ENCODE results near the gene RNF5. TPM values are rescaled to one million over a fixed set of nuclear protein-coding genes. Genes with fewer than 3 reads are reported as not detected.

Gene RNF5
- total and polyA plus RNA-seq, 10 of the 15 experiments (the other 5 are each of a cell fraction or from before 2014, with no cell fraction given): 31.4 to 114 (median 62.8) TPM

- CTCF ChIA-PET: interaction anchor here (1.4 kb wide), 1 partner anchor 24 kb away, joined by 5 read pairs; no protein-coding TSS in a partner anchor
- FAIRE-seq: no peak
- H3K9ac ChIP-seq (ENCODE audit: control insufficient read depth, insufficient read depth, low read length): no peak overlapping the region
- intact Hi-C loops (cut with micrococcal nuclease; ENCODE audit: unreplicated experiment) (no loop called here), in situ Hi-C loops (cut with MboI) (no loop called here)
- H2AFZ ChIP-seq (ENCODE audit: control insufficient read depth, low read depth, low read length): no peak overlapping the region
- H3K4me3 ChIP-seq: no peak overlapping the region
- DNase-seq (ENCODE audit: low read depth, low spot score): no peak
- H3K4me1 ChIP-seq (ENCODE audit: control insufficient read depth, insufficient read depth, low read length): peaks cover 7% of the 10 kb centered on the region; the same call in 1 of the 2 replicates
- RAD21 ChIA-PET (ENCODE audit: unreplicated experiment): no interaction called here
- H3K27ac ChIP-seq (ENCODE audit: control insufficient read depth, insufficient read depth): no peak overlapping the region
- no peak overlapping the region for H3K4me2 ChIP-seq (ENCODE audit: control insufficient read depth, insufficient read depth)
- no peaks in the 10 kb centered on the region for H3K27me3 ChIP-seq (replicated peaks in 1 of 2; ENCODE audit: control insufficient read depth in 2 of 2, insufficient read depth in 2 of 2, low read length in 1 of 2)
- no peak for ATAC-seq
- SMC1A ChIA-PET (ENCODE audit: uncharacterized antibody, unreplicated experiment): no interaction called here
- no peaks in the 10 kb centered on the region for H3K9me3 ChIP-seq (replicated peaks; ENCODE audit: control insufficient read depth, insufficient read depth, low read length)
- H4K20me1 ChIP-seq (ENCODE audit: control insufficient read depth, insufficient read depth): no peaks in the 10 kb centered on the region
- no peak for TF ChIP-seq NFXL1 (IDR thresholded peaks at IDR 0.05; ENCODE audit: borderline replicate concordance)
- TF ChIP-seq ZBTB40 (IDR thresholded peaks at IDR 0.05; ENCODE audit: borderline replicate concordance): no peak
- TF ChIP-seq STAT1 (conservative IDR thresholded peaks at IDR 0.05): no peak
- no peak for TF ChIP-seq MYC (IDR thresholded peaks at IDR 0.05; ENCODE audit: insufficient read depth, insufficient read length, insufficient replicate concordance, low read length, severe bottlenecking)
- TF ChIP-seq BCLAF1 (IDR thresholded peaks at IDR 0.05): no peak
- no peak for TF ChIP-seq POLR2AphosphoS5 (IDR thresholded peaks at IDR 0.05; ENCODE audit: low read length)
- TF ChIP-seq NR2C1 (IDR thresholded peaks at IDR 0.05): no peak
- TF ChIP-seq CTCF (IDR thresholded peaks at IDR 0.05 in 2 of 3, conservative IDR thresholded peaks at IDR 0.05 in 1 of 3; ENCODE audit: control insufficient read depth in 2 of 3, extremely low read depth in 1 of 3, insufficient read depth in 1 of 3, low read depth in 3 of 3, low read length in 3 of 3): no peak
- no peak for TF ChIP-seq ZNF274 (IDR thresholded peaks at IDR 0.05; ENCODE audit: insufficient read depth, insufficient read length)
- TF ChIP-seq SKIL (IDR thresholded peaks at IDR 0.05; ENCODE audit: low read depth, poor library complexity, severe bottlenecking): no peak
- TF ChIP-seq RAD21 (IDR thresholded peaks at IDR 0.05; ENCODE audit: insufficient read depth, low read depth, low read length): no peak
- no peak for TF ChIP-seq RFX5 (IDR thresholded peaks at IDR 0.05; ENCODE audit: low read depth, low read length)
- TF ChIP-seq PAX8 (IDR thresholded peaks at IDR 0.05): no peak
- H3K36me3 ChIP-seq (ENCODE audit: control insufficient read depth in 2 of 2, insufficient read depth in 2 of 2, low read length in 1 of 2): peaks cover 0 to 3% of the 10 kb centered on the region in 2 experiments; a peak in 1 of 4 replicates
- no TSS peak for BruUV-seq (replicated peaks)
- 99% methylated on average over 6 of the region's 6 CpGs for WGBS (ENCODE audit: insufficient coverage, insufficient replicate concordance, low lambda C conversion rate, missing lambda C conversion rate)
- H3K79me2 ChIP-seq (ENCODE audit: control insufficient read depth, insufficient read depth, low read length): peaks cover 12% of the 10 kb centered on the region
- POLR2A ChIA-PET: no interaction called here
These were observed 7.0 kb upstream of the RNF5 start for GRCh38 chr6:32171234-32171633.

All from GM12878 (cell line).